Measurements from ENCODE around the gene MYO1C. TPM values are rescaled to one million over a fixed set of nuclear protein-coding genes. Genes with fewer than 3 reads are reported as not detected.

Gene MYO1C
- total RNA-seq, 1 donor from 2014 or later = 329 TPM

DNA sequence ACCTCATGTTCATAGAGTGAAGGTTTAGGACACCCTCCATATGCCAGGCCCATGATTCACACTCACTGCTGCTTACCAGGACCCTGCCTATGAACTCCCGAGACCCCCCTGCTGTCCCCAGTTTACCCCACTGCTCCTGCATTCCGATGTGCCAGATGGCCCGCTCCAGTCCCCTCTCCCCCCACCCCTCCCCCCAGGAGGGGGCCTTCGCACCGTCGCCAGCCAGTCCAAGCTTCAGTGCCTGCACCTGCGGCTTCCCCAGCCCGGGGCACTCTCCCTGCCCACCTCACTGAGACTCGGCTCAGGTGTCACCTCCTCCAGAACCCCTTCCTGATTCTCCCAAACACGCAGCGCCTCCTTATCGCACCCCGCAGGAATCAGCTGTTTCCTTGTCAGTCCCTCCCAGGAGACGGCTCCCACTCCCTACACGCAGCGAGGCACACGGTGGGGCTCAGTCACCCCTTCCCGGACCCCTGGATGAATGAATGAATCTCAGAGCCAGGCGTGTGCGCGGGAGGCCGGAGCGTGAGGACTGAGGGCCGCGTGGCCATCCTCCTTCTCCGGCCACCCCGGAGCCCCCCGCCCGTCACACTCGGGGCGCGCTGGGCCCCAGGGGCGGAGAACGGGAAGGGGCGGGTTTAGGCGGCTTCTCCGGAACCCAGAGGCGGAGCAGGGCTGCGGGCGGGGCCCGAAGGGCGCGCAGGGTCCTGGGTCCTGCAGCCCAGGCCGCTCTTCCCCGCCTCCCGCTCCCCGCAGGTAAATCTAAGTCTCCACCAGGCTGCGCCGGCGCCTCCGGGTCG is 1.6 kb downstream of the MYO1C start:
- H3K4me3 Mint-ChIP-seq (ENCODE audit: unreplicated experiment) = peak overlapping the region; percentile 94
- H3K4me1 Mint-ChIP-seq (ENCODE audit: low read depth) = peaks cover 76% of the 10 kb centered on the region
- TF ChIP-seq, protein P1, sequence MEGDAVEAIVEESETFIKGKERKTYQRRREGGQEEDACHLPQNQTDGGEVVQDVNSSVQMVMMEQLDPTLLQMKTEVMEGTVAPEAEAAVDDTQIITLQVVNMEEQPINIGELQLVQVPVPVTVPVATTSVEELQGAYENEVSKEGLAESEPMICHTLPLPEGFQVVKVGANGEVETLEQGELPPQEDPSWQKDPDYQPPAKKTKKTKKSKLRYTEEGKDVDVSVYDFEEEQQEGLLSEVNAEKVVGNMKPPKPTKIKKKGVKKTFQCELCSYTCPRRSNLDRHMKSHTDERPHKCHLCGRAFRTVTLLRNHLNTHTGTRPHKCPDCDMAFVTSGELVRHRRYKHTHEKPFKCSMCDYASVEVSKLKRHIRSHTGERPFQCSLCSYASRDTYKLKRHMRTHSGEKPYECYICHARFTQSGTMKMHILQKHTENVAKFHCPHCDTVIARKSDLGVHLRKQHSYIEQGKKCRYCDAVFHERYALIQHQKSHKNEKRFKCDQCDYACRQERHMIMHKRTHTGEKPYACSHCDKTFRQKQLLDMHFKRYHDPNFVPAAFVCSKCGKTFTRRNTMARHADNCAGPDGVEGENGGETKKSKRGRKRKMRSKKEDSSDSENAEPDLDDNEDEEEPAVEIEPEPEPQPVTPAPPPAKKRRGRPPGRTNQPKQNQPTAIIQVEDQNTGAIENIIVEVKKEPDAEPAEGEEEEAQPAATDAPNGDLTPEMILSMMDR (IDR thresholded peaks at IDR 0.05) = peak; percentile 20
- no peak for DNase-seq (ENCODE audit: low spot score)
- no peaks in the 10 kb centered on the region for H3K27me3 Mint-ChIP-seq (ENCODE audit: low read depth)
- H3K9me3 Mint-ChIP-seq (ENCODE audit: low read depth) = no peaks in the 10 kb centered on the region
- H3K27ac Mint-ChIP-seq (ENCODE audit: unreplicated experiment) = peak overlapping the region; percentile 88
- H3K36me3 Mint-ChIP-seq (ENCODE audit: low read depth) = no peaks in the 10 kb centered on the region

DNA sequence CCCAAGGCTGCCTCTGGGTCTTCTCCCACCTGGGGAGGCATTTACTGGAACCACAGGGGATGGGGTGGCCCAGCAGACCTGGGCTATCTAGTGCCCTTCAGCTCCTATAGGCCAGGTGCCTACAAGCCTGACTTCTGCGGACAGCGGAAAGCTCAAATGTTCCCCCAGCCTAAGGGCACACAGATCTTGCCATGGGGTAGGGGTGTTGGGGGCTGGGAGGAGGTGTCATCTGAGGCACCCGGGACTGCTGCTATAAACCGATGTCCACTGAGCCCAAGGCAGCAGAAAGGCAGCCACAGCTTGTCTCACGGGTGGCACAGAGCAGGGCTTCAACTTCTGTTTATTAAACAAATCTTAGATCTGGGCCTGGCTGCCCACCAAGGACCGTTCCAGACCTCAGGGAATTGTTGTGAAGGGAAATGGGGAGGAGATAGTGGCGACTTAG is 3.6 kb downstream of the MYO1C start:
- TF ChIP-seq, protein P1 (IDR thresholded peaks at IDR 0.05) = no peak
- no peaks in the 10 kb centered on the region for H3K9me3 Mint-ChIP-seq (ENCODE audit: low read depth)
- H3K36me3 Mint-ChIP-seq (ENCODE audit: low read depth) = peaks cover 4% of the 10 kb centered on the region
- peak overlapping the region; percentile 94 for H3K4me3 Mint-ChIP-seq (ENCODE audit: unreplicated experiment)
- no peaks in the 10 kb centered on the region for H3K27me3 Mint-ChIP-seq (ENCODE audit: low read depth)
- no peak for DNase-seq (ENCODE audit: low spot score)
- H3K4me1 Mint-ChIP-seq (ENCODE audit: low read depth) = peaks cover 67% of the 10 kb centered on the region
- H3K27ac Mint-ChIP-seq (ENCODE audit: unreplicated experiment) = peak overlapping the region; percentile 88

DNA sequence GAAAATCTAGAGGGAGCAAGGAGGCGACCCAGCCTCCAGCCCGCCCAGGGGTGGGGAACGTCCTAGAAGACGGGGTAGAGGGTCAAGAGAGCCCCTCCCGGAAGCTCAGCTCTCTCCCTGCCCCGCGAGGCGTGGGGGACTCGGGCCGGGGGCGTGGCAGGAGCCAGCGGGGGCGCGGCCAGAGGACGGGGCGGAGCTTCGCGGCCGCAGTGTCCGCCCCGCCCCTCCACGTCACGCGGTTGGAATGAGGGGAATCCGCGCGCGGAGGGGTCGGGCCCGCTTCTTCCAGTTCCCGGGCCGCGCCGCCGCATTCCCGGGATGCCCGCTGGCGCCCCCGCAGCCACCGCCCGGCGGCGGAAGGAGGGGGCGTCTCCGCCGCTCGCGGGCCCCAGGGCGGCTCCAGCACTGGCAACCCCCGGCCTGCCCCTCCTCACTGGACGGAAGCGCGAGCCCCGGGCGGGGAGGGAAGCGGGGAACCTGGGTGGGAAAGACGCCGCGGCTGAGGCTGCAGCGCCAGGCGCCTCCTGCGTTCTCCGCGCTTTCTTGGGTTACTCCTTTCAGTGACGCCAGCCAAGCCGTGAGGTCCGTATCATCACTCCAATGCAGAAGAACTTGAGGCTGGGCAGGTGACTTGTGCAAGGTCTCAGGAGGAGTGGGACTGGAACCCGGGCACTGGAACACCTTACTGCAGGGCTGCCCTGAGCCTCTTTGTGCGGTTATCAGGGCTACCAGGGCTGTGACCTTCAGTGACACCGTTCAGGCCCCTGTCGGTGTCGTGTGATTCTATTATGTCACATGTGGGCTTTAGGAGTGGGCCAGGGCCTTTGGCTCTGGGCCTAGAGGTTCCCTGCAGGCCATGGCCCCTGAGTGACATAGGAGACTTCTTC is 4.3 kb downstream of the MYO1C start:
- TF ChIP-seq, protein P1 (IDR thresholded peaks at IDR 0.05) = peak; percentile 43
- H3K9me3 Mint-ChIP-seq (ENCODE audit: low read depth) = no peaks in the 10 kb centered on the region
- H3K4me3 Mint-ChIP-seq (ENCODE audit: unreplicated experiment) = peak overlapping the region; percentile 94
- H3K27ac Mint-ChIP-seq (ENCODE audit: unreplicated experiment) = peak overlapping the region; percentile 92
- no peaks in the 10 kb centered on the region for H3K27me3 Mint-ChIP-seq (ENCODE audit: low read depth)
- peaks cover 65% of the 10 kb centered on the region for H3K4me1 Mint-ChIP-seq (ENCODE audit: low read depth)
- DNase-seq (ENCODE audit: low spot score) = no peak
- H3K36me3 Mint-ChIP-seq (ENCODE audit: low read depth) = peaks cover 8% of the 10 kb centered on the region

DNA sequence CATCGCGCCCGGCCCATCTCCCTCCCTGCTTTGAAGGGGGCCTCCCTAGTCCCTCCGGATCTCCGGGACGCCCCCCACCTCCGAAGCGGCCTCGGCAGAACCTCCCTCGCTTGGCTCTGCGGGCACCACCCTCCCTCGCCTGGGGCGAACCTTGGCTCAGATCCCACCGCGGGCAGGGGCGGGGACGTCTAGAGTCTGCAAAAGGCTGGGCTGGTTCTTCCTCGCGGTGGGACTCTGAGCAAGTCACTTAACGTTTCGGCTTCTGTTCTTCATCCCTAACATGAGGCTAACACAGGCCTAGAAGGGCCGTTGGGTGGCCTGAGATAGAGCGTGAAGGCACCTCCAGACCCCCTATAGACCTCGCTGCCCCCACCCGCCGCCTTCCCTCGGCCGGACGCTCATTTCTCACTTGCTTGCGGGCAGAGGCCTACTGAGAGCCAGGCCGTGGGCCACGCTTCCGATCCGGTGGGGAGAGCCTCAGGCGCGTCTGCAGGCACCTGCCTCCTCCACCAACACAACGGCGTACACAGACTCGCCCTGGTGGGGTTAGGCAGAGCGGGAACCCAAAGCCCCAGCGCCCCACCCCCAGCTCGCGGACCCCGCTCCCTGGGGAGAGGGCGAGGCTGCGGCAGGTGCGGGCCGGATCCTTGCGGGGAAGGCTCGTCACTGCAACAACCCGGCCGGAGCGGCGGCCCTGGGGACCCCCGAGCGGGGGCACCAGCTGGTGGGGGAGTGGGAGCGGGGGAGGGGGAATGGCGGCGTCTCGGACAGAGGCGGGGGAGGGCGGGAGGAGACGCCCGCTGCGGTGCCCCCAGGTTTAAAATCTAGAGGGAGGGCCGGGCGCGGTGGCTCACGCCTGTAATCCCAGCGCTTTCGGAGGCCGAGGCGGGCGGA is 5.4 kb downstream of the MYO1C start:
- Mint-ChIP-seq H3K9me3 (ENCODE audit: low read depth) (no peaks in the 10 kb centered on the region), H3K4me1 (ENCODE audit: low read depth) (peaks cover 57% of the 10 kb centered on the region), H3K4me3 (ENCODE audit: unreplicated experiment) (peak overlapping the region; percentile 64), H3K36me3 (ENCODE audit: low read depth) (peaks cover 11% of the 10 kb centered on the region), H3K27ac (ENCODE audit: unreplicated experiment) (peak overlapping the region; percentile 92), H3K27me3 (ENCODE audit: low read depth) (no peaks in the 10 kb centered on the region)
- DNase-seq (ENCODE audit: low spot score) = no peak
- TF ChIP-seq, protein P1 (IDR thresholded peaks at IDR 0.05) = no peak
